Measurements from ENCODE around the gene LY6G6C.

DNA sequence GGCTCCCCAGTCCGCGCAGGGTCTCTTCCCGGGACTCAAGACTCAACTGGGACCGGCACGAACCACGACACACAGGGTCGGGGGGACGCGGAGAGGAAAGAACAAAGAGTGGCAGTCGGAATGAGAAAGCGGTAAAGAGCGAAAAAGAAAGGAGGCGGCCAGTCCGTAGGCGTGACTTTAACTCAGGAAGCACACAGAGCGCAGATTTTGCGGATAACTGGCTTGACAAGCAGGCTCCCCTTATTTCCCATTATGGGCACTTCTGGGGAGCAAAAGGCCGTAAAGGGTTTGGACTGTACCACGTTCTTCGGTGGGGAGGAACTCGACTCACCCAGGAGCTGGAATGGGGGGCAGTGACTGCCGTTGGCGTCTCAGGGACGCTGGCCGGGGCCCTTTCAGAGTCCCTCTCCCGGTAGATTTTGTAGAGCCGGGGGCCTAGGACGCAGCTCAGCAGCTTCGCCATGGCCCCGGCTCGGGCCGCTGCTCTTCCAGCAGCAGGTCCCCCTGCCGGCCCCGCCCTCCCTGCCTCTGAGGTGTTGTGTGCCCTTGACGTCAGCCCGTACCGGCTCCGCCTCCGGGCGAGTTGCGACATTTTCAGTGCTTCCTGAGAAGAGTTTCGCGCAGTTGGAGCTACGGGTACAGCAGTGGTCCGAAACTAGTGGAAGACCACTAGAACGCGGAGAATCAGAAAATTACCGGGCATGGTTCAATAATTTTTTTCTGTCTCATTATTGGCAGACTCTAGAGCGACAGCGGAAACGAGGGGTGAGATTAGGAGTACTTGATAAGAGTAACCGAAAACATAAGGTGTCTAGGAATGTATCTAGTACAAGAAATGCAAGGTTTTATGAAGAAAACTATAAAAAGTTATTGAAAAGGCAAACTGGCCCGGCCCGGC lies 18.5 kb downstream of the LY6G6C start, which contains the start of gene ABHD16A:
- peak; percentile 46 to 100 (median 92) for TF ChIP-seq POLR2A (IDR thresholded peaks at IDR 0.05)
- TF ChIP-seq, protein P1, sequence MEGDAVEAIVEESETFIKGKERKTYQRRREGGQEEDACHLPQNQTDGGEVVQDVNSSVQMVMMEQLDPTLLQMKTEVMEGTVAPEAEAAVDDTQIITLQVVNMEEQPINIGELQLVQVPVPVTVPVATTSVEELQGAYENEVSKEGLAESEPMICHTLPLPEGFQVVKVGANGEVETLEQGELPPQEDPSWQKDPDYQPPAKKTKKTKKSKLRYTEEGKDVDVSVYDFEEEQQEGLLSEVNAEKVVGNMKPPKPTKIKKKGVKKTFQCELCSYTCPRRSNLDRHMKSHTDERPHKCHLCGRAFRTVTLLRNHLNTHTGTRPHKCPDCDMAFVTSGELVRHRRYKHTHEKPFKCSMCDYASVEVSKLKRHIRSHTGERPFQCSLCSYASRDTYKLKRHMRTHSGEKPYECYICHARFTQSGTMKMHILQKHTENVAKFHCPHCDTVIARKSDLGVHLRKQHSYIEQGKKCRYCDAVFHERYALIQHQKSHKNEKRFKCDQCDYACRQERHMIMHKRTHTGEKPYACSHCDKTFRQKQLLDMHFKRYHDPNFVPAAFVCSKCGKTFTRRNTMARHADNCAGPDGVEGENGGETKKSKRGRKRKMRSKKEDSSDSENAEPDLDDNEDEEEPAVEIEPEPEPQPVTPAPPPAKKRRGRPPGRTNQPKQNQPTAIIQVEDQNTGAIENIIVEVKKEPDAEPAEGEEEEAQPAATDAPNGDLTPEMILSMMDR (IDR thresholded peaks at IDR 0.05) = peak in 4 of 6 experiments; percentile 20 to 49 (median 44)

Data from upper lobe of left lung (tissue), 4 donors.